Stomach (tissue), 4 donors: ENCODE data around the gene VIPR2.

Experiments used
- EP300 ChIP-seq: sonication (generic); formaldehyde crosslinking; IDR thresholded peaks from one replicate; pipeline ENCODE4 v1.6.1; 2017; ENCODE audit warnings: antibody characterized with exemption
- POLR2A ChIP-seq, 4 donors: fragments of 450-650 bp; IDR thresholded peaks; one replicate each; pipeline ENCODE4 v1.6.1; 2016; ENCODE audit warnings: antibody characterized with exemption in 4 of 4, control low read depth in 2 of 4, mild to moderate bottlenecking in 1 of 4, moderate library complexity in 1 of 4
- TF ChIP-seq, protein P1 (sequence below), 7 experiments: fragments of 450-650 bp in 4 of 7; fragments of 200-600 bp in 3 of 7; sonication (generic) in 3 of 7; IDR thresholded peaks; one replicate each; pipeline ENCODE4 v1.5.1; 2016 to 2019; ENCODE audit warnings: antibody characterized with exemption in 7 of 7, control low read depth in 2 of 7, mild to moderate bottlenecking in 1 of 7

DNA sequence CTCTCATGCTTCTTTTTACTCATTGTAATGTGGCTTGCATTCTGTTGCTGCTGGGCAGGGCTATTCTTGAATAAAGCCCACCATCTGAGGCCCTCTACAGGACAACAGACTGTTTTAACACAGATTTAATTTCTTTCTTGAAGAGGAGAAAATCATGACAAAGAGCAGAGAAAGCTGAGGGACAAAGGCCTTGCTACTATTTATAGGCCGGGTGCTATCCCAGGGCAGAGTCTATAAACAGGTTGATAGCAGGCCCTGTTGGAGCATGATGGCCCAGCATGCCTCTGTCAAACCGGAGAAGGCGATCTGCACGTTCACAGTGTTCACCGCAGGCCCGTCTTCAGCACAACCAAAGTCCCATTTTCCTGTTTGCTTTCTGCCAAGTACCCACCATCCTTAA, 3.0 kb downstream of the VIPR2 start:
- TF ChIP-seq, protein P1, sequence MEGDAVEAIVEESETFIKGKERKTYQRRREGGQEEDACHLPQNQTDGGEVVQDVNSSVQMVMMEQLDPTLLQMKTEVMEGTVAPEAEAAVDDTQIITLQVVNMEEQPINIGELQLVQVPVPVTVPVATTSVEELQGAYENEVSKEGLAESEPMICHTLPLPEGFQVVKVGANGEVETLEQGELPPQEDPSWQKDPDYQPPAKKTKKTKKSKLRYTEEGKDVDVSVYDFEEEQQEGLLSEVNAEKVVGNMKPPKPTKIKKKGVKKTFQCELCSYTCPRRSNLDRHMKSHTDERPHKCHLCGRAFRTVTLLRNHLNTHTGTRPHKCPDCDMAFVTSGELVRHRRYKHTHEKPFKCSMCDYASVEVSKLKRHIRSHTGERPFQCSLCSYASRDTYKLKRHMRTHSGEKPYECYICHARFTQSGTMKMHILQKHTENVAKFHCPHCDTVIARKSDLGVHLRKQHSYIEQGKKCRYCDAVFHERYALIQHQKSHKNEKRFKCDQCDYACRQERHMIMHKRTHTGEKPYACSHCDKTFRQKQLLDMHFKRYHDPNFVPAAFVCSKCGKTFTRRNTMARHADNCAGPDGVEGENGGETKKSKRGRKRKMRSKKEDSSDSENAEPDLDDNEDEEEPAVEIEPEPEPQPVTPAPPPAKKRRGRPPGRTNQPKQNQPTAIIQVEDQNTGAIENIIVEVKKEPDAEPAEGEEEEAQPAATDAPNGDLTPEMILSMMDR (IDR thresholded peaks at IDR 0.05): no peak
- TF ChIP-seq EP300: no peak
- no peak for TF ChIP-seq POLR2A (IDR thresholded peaks at IDR 0.05)
